A673 (cell line): Measurements from ENCODE around the gene ASPM. TPM values are rescaled to one million over a fixed set of nuclear protein-coding genes. Genes with fewer than 3 reads are reported as not detected.

Source experiments
- BruUV-seq: library from RNA; stranded (reverse); fragments of 400-500 nt; replicated peaks from 2 replicates; lab custom pipeline; 2021; lab: Mats Ljungman, UMichigan
- CTCF ChIA-PET: fragments of 300-600 bp; sonication (Branson Sonifier 250); formaldehyde crosslinking; loops from one replicate; lab custom pipeline; 2022; ENCODE audit warnings: antibody characterized with exemption; lab: Charles Lee
- POLR2A ChIA-PET: fragments of 300-600 bp; sonication (Branson Sonifier 250); formaldehyde crosslinking; loops from one replicate; lab custom pipeline; 2022; ENCODE audit warnings: antibody characterized with exemption; ENCODE audit not compliant: low non-redundant PET; lab: Charles Lee
- DNase-seq: peaks from one replicate; pipeline ENCODE4 v3.0.0-alpha.2; 2015; ENCODE audit warnings: low spot score
- H3K27ac ChIP-seq: fragments of 200-600 bp; sonication (generic); 2 replicates; pipeline ENCODE4 v1.5.1; 2016; ENCODE audit warnings: mixed run types, low read depth, mild to moderate bottlenecking, mixed read lengths, antibody characterized with exemption, low read length; ENCODE audit not compliant: poor library complexity, severe bottlenecking
- H3K27me3 ChIP-seq: fragments of 200-600 bp; sonication (generic); replicated peaks from 2 replicates; pipeline ENCODE4 v1.6.1; 2017; ENCODE audit warnings: mixed run types, low read depth, mild to moderate bottlenecking, mixed read lengths, antibody characterized with exemption, low read length; ENCODE audit not compliant: insufficient read depth, poor library complexity
- H3K36me3 ChIP-seq: fragments of 200-600 bp; sonication (generic); 2 replicates; pipeline ENCODE4 v1.6.1; 2016; ENCODE audit warnings: mixed run types, mild to moderate bottlenecking, mixed read lengths, antibody characterized with exemption, low read length; ENCODE audit not compliant: insufficient read depth, poor library complexity, severe bottlenecking
- H3K4me1 ChIP-seq: fragments of 200-600 bp; sonication (generic); 2 replicates; pipeline ENCODE4 v1.6.1; 2017; ENCODE audit warnings: mixed run types, mild to moderate bottlenecking, mixed read lengths, antibody characterized with exemption, low read length; ENCODE audit not compliant: insufficient read depth, poor library complexity, severe bottlenecking
- H3K4me3 ChIP-seq: fragments of 200-600 bp; sonication (generic); 2 replicates; pipeline ENCODE4 v1.5.1; 2016; ENCODE audit warnings: low read depth, mixed run types, mild to moderate bottlenecking, mixed read lengths, low read length; ENCODE audit not compliant: poor library complexity, severe bottlenecking
- H3K9me3 ChIP-seq: fragments of 200-600 bp; sonication (generic); 2 replicates; pipeline ENCODE4 v1.6.1; 2016; ENCODE audit warnings: mixed run types, low read depth, mild to moderate bottlenecking, mixed read lengths, antibody characterized with exemption, low read length; ENCODE audit not compliant: poor library complexity, severe bottlenecking
- EZH2 ChIP-seq: fragments of 200-600 bp; sonication (generic); IDR thresholded peaks from 2 replicates; pipeline ENCODE4 v1.6.1; 2017; ENCODE audit warnings: borderline replicate concordance, low read depth, mild to moderate bottlenecking, mixed read lengths, antibody characterized with exemption, low read length; ENCODE audit not compliant: poor library complexity, severe bottlenecking
- intact Hi-C: fragments of 100-400 bp; cut with micrococcal nuclease; formaldehyde crosslinking; loops from one replicate; pipeline ENCODE4 v1.10.0; 2022; ENCODE audit not compliant: unreplicated experiment
- total RNA-seq: library from RNA; stranded (reverse); gene quantifications from 2 replicates; pipeline ENCODE4 v1.2.3, GENCODE V29; 2021
- TF ChIP-seq, protein P1 (sequence below): fragments of 300-800, 200-600 bp; sonication (generic); conservative IDR thresholded peaks from 2 replicates; pipeline ENCODE4 v1.5.1; 2017; ENCODE audit warnings: low read depth, mild to moderate bottlenecking, antibody characterized with exemption, low read length, moderate library complexity, mixed read lengths

Gene ASPM
- total RNA-seq, 1 experiment from 2014 or later: 78.5 TPM

DNA sequence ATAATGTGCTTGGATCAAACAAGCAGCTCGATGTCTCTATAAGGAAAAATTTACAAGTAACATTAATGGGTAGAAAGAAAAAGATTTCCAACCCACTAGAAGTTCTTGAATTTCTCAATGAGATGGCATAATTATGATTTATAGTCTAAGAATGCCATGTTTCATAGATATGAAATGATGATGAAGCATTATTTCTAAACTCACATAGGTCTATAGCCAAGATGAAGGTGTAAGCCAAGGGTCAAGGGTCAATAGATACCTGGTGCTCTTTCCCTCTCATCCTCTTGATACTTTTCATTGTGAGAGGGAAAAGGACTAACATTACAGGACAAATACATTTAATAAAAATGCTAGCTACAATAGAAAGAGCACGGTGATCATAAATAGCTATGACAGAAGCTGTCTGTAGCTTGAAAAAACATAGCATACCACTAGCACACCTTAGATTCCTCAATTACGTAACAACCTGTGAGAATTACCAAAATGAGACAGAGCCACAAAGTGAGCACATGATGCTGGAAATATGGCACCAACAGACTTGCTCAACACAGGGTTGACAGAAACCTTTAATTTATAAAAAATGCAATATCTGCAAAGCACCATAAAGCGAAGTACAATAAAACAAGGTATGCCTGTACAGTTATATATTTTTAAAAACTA, 53.1 kb downstream of the ASPM start:
- no TSS peak for BruUV-seq
- Histone ChIP-seq H3K9me3 (no peaks in the 10 kb centered on the region), H3K27ac (no peak overlapping the region), H3K4me1 (no peaks in the 10 kb centered on the region), H3K36me3 (peaks cover 59% of the 10 kb centered on the region), H3K4me3 (no peak overlapping the region), H3K27me3 (no peaks in the 10 kb centered on the region)
- ChIA-PET CTCF (no interaction called here), POLR2A (no interaction called here)
- no peak for DNase-seq
- TF ChIP-seq, protein P1, sequence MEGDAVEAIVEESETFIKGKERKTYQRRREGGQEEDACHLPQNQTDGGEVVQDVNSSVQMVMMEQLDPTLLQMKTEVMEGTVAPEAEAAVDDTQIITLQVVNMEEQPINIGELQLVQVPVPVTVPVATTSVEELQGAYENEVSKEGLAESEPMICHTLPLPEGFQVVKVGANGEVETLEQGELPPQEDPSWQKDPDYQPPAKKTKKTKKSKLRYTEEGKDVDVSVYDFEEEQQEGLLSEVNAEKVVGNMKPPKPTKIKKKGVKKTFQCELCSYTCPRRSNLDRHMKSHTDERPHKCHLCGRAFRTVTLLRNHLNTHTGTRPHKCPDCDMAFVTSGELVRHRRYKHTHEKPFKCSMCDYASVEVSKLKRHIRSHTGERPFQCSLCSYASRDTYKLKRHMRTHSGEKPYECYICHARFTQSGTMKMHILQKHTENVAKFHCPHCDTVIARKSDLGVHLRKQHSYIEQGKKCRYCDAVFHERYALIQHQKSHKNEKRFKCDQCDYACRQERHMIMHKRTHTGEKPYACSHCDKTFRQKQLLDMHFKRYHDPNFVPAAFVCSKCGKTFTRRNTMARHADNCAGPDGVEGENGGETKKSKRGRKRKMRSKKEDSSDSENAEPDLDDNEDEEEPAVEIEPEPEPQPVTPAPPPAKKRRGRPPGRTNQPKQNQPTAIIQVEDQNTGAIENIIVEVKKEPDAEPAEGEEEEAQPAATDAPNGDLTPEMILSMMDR: no peak
- TF ChIP-seq EZH2: no peak
- intact Hi-C loops: no loop called here

DNA sequence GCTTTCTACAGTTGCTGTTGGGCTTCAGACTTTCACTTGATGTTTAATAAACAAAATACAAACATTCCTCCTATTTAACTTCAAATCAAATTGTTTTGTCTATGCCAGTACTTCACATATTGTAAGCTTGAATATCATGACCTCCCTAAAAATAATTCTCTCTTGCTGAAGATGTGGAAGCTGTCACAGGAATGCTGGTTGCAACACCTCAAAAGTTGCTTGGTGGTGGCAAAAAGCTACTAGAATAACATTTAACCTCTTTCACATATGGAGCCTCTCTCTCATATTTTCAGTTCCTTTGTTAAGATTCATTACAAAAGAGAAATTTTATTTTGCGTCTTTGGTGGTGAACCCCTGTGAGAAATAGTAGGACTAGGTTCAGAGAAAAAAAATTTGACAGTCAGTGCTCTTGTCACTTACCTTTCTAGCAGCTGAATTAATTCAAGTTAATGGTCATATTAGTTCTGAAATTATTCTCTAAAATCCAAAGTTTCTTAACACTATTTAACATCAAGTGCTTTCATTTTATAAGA, 53.9 kb downstream of the ASPM start:
- TF ChIP-seq, protein P1: no peak
- no peak for TF ChIP-seq EZH2
- no TSS peak for BruUV-seq
- DNase-seq: no peak
- Histone ChIP-seq H3K9me3 (no peaks in the 10 kb centered on the region), H3K4me3 (no peak overlapping the region), H3K27me3 (no peaks in the 10 kb centered on the region), H3K27ac (no peak overlapping the region), H3K36me3 (peaks cover 67% of the 10 kb centered on the region), H3K4me1 (no peaks in the 10 kb centered on the region)
- CTCF ChIA-PET: no interaction called here
- intact Hi-C loops: no loop called here
- POLR2A ChIA-PET: no interaction called here

DNA sequence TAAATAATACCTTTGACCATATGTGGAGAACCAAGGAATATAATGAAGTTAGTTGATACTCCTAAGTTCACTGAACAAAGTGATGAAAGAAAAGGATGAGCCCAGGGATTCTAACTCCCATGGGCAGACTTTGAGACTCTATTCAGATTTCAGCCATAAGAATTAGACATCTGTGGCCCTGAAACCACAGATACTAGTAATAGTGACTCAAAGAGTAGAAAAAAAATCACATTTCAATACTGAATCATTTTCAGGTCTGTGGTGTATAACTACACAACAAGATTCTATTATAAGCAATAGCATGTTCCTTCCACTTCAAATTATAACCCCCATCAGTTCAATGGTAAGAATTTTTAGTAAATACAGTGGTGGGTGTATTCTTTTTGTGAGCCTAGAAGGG, 63.0 kb downstream of the ASPM start:
- no peak overlapping the region for H3K27ac ChIP-seq
- peaks cover 67% of the 10 kb centered on the region for H3K36me3 ChIP-seq
- CTCF ChIA-PET: no interaction called here
- BruUV-seq: no TSS peak
- no peaks in the 10 kb centered on the region for H3K4me1 ChIP-seq
- POLR2A ChIA-PET: no interaction called here
- H3K4me3 ChIP-seq: no peak overlapping the region
- H3K27me3 ChIP-seq: no peaks in the 10 kb centered on the region
- TF ChIP-seq, protein P1: no peak
- TF ChIP-seq EZH2: no peak
- DNase-seq: no peak
- H3K9me3 ChIP-seq: peaks cover 17% of the 10 kb centered on the region
- intact Hi-C loops: no loop called here
